DMS53 treated with DMSO at 0.1 percent for 48 hours (cell line): ENCODE results near the gene PRXL2A.

Experiments
- DNase-seq: peaks from one replicate; lab custom pipeline; 2025; ENCODE audit not compliant: unreplicated experiment; lab: John Stamatoyannopoulos, UW

PRXL2A gene

DNA sequence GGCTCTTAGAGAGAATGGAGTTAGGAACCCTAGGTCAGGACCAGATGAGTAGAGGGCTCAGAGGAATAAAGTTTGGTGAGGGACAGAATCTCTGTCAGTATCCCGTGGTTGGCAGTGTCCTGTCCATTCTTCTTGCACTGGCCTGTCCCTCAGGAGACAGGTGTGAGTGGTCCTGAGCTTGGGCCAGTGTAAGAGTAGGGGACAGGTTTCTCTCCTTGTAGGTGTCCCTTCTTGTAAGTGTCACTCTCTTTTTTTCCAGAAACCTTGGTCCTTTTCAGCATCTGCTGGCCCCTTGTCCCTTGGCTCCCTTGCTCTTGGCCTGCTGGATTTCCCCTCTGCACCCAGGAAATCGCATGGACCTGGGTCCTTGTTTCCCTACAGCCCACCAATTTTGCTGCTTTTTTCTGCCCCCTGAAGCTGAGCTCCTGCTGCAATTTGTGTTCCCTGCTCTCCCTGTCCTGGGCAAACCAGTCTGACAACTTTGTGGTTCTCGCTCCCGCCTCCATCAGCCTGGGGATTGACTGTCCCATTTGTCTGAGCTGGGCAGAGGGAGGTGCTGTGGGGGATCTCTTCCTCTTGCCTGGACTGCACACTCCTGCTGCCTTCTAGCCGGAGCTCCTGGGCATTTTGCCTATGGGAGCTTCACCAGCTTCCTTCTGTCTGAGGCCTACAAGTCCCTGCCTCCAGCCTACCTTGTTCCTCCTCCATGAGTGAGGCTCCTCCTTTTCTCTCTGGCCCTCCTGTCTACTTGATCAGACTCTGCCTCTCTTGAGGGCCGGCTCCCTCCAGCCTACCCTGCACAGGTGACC, 52.3 kb downstream of the PRXL2A start:
- DNase-seq, result peak; percentile 95

DNA sequence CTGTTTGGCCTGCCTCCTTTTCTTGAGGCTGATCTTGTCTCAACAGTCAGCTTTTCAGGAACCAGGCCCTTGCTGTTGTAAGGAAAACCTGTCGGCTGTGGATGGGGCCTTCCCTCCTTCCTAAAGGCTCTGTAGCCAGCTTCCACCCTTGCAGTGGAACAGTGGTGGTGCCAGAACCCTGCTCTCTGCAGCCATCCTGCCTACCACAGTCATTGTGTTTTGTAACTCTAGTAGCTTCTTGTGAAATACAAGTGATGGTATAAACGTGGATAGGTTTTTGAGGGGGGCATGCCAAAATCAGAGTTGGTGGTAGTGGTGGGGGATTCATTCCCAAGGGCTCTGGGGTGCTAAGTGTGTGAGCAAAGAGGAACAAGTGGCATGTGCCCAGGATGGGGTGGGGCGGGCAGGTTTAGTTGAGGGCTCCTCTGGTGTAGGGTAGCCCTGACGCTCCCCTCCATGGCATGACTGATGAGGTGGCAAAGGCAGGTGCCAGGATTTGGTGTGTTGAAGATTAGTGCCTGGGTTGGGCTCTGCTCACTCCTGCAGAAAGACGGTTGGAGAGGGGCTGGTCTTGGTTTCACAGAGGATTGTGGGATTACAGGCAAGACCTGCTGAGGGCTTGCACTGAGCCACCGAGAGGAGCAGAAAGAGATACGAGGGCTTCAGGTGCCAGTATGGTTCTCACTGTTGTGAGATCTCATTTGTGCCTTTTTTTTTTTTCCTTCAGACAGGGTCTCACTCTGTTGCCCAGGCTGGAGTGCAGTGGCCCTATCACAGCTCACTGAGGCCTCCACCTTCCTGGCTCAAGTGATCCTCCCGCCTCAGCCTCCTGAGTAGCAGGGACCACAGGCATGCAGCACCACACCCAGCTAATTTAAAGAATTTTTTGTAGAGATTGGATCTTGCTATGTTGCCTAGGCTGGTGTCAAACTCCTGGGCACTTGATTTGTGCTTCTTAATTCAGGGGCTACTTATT, 53.1 kb downstream of the PRXL2A start:
- no peak for DNase-seq

DNA sequence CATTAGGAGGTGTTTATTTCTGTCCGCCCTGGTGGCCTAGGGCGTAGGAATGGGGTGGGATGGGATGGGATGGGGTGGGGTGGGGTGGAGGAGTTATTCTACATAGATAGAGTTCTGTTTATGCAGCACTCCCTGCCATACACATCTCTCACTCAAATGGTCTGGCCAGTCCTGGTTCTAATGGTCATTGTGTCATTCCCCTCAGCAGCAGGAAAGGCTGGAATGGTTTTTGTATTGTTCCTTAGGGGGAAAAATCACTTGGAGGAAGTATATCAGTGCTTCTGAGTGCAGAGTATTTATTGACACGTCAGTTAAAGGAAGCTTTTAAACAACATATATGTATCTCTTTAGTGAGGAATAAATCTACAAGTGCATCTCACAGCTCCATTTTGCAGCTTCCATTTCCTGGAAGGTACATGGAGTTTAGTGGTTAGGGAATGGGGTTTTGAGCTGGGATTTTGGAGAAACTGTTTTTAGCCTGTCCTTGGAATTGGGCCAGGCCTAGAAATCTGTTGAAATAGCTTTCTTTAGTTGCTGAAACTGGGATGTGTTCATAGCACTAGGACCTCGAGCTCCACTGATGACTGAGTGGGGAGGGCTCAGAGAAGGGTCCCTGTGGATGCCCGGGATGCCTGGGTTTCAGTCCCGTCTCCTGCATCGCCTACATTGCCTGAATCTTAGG, 54.1 kb downstream of the PRXL2A start:
- no peak for DNase-seq

DNA sequence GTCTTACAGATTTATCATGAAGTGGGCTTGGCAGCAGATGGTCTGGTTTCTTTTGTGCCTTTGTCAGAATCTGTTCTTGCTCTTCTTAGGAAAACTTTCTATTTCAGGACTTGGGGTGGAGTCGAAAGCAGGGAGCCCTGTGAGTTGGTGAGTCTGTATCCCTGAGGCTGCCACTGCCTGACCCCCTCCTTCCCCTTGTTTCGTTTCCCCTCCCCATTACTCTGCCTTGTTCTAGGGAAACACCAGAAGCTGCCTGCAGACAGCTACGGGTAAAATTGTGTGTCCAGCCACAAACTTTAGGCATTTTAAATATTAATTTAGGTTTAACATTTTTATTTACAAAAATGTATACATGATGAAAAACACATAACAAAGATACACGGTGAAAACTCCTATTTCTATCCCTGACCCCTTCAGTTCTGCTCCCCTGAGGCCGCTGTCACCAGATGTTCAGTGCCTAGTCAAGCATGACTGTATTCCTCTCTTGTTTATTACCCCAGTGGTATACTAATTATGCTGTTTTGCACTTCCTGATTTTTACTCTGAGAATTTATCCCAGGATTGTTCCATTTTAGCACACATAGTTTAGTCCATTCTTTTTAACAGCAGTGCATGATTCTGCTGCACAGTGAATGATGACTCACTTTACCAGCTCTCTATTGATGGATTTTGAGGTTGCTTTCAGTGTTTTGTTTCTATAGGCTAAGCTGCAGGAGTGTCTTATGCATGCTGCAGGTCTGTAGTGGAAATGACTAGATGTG, 54.8 kb downstream of the PRXL2A start:
- DNase-seq, result no peak

DNA sequence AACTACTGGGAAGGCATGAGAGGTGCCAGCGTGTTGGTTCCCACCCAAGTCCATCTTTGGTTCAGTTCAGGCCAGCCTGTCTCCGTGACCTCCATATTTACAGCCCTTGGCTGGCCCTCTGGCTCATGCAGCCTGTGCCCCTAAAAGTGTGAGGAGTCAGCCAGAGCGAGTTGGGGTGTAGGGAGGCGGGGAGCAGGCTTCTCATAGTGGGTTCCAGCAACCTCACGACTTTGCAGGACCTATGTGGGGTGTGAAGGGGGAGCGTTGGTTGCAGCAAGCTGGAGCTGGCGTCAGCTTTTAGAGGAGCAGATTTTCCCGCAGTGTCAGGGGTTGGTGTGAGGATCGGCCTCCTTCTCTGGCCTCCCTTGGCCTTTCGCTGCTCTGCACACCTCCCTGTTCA, 55.5 kb downstream of the PRXL2A start:
- DNase-seq, result no peak

DNA sequence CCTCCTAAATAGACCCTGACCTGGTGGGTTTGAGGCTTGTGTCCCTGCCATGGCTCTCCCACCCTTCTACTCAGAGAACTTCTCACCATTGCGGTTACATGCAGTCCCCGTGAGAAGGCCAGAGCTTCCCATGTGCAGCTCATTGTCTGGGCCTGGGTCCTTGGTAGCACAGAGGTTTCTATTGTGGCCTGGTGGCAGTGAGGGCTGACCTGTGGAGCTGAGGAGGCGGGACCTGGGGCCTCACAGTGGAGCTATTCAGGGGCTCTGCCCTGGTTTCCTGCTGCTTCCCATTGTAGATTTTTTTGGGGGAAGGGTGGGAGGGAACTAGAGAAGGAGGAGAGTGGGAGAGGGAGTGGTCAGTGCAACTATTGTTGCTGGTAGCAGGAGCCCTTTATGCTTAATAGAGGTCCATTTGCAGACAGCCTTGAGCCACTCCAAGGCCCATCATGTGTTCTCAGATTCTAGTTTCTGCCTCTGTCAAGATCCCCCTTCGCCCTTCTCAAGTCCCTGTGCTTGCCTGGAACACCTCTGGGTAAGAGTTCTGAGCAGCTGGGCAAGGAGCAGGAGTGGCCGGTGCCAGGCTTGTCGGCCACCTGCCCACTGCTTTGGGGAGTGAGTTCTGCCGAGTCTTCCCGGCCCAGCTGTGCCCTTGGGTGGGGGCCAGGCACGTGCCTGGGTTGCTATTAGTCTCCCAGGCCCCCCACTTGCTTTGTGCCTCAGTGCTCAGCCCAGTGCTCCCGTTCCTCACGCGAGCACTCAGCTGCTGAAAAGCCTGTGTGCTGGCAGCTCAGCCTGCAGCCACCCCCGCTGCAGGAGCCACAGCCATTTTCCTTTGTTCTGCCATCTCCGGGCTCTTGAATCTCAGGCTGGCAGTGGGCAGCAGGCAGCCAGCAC, 56.5 kb downstream of the PRXL2A start:
- no peak for DNase-seq

DNA sequence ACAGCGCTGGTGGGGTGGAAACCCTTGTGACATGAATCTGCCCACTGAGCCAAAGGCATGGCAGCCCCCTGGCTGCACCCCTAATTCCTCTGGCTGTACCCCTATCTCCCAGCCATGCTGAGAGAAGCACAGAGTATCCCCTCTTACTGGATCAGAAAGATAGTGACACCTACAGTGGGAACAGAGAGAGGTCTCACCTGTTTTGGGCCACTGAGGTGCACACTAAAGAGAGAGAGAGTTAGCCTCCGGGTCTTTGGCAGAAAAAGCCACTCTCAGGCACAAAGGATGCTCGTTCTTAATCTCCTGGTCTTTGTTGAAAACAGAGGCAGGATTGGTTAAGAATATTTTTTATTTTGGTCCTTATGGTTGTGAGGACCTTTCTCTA, 57.1 kb downstream of the PRXL2A start:
- no peak for DNase-seq

DNA sequence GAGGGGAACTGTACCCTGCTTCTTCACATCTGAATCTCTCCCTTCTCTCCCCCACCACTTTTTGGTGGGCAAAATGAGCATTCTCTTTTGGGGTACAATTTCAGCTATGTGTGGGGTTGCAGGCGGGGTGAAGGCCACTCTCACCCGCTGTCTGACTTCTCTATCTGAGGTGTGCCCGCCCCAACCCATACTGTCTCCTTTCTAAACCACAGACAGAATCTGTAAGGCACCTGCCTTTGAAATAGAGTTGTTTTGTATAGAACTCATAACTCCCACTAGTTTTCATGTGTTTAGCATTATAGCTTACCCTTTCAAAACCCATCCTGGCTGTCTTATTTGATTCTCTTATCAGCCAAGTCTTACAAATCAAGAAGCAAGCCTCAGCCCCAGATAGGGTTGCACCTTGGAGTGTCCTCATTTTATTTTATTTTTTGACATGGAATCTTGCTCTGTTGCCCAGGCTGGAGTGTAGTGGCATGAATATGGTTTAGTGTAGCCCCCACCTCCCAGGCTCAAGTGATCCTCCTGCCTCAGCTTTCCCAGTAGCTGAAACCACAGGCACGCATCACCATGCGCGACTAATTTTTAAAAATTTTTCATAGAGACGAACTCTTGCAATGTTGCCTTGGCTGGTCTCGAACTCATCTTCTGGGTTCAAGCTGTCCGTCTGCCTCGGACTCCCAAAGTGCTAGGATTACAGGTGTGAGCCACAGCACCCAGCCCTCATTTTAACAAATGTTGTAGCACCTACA, 57.7 kb downstream of the PRXL2A start:
- DNase-seq, result no peak

DNA sequence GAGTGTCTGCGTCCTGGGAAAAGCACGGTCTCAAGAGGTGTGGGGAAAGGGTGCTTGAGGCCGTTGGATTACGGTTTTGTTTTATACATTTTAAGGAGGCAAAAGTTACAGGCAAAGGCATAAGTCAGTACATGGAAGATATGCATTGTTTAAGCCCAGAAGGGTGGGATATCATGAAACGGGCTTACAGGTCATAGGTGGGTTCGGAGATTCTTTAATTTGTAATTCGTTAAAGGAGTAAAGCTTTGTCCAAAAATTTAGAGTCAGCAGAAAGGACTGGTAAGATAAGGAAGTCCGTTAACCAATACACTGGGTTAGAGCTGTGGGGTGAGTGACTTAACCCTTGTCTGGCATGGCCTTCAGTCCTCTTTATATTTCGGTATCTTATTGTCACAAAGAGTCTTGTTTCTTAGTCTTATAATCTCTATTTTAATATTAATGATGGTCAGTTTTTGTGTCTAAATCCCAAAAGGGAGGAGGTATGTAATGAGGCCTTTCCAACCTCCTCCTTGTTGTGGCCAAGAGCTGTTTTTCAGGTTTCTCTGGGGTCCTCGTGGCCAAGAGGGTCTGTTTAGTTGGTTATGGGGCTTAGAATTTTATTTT, 58.5 kb downstream of the PRXL2A start:
- DNase-seq, result no peak

DNA sequence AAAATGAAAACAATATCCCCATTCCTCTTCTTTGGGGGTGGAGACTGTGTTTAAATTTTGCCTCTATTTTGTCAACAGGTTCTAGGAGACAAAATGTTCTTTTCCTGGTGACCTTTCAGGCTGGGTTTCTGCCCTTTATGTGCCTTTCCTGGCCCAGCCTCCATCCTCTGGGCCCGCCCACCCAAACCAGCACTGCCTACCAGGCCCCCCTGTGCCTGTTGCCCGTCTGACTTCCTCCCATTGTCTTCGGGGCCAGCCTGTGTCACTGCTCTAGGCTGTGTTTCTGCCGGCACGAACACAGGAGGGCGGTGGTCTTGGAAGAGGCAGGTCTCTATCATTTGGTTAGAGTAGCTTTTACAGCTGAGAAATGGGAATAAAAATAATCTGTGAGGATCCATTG, 59.7 kb downstream of the PRXL2A start:
- no peak for DNase-seq

DNA sequence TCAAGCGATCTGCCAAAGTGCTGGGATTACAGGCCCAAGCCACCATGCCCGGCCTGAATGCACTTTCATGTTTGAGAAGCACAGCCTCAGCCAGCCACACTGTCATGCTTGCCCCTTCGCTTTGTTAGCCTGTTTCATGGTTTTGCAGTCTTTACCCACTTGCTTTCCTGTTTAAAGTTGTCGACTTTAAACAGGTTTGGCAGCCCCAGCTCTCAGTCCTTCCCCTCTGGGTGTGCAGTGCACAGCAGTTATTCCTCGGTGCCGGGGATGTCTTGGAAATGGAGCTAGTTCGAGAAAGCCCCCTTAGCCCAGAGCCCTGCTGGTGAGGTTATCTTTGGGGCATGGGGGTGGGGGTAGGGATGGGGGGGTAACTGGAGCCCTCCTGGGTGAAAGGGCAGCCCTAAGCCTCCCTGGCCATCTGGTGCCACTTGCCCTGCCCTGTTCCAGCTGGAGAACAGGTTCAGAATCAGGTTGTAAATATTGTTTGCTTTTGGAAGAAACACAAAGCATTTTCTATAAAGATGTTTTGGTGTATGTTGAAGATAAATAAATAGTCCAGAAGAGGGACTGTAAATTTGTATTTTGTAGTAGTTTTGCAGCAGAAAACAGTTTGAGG, 60.6 kb downstream of the PRXL2A start:
- peak; percentile 47 for DNase-seq

DNA sequence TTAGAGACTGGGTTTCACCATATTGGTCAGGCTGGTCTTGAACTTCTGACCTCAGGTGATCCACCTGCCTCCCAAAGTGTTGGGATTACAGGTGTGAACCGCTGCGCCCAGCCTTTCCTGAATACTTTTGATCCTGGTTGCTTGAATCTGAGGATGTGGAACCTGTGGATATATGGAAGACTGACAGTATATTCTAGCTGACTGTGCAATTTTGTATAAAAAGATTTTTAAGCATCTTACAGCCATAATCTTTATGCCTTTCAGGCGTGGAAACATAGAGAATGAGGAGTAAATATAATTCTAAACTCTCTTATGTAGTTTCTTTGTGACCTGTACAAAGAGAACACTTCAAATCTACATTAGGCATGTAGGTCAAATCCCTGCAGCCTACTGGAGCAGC, 61.9 kb downstream of the PRXL2A start:
- DNase-seq, result no peak

DNA sequence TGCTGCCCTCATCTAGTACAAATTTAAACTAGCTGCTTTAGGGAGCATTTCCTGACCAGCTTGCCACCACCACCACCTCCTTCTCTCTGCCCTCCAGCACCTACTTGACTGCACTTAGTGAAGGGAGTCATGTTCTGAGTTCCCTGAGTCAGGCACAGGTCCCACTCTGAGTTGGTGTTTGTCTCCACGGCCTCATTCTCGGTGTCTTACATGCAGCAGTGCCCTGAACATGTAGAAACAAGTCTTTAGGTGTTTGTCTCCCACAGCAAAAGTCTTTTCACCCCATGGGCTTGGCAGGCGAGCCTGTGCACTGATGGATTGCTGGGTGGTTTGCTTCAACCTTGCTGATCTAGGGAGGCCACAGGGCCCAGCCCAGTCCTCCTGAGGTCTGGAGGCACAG, 62.6 kb downstream of the PRXL2A start:
- no peak for DNase-seq

DNA sequence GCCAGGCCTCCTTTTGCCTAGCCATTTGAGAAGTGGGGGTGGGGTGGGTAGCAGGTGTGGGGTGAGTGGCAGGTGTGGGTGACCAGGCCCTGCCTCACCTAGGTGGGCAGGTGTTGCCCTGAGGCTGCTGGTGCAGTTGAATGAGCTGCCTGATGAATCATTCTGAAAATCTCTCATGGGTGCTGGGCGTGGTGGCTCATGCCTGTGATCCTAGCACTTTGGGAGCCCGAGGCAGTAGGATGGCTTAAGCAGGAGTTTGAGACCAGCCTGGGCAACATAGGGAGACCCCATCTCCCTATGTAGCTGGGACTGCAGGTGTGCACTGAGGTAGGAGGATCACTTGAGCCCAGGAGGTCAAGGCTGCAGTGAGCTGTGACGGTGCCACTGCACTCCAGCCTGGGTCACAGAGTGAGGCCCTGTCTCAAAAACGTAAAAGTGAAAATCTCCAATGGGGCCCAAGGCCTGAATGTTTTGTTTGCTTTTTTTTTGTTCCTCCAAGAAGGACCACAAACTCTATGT, 63.4 kb downstream of the PRXL2A start:
- DNase-seq, result peak; percentile 24

DNA sequence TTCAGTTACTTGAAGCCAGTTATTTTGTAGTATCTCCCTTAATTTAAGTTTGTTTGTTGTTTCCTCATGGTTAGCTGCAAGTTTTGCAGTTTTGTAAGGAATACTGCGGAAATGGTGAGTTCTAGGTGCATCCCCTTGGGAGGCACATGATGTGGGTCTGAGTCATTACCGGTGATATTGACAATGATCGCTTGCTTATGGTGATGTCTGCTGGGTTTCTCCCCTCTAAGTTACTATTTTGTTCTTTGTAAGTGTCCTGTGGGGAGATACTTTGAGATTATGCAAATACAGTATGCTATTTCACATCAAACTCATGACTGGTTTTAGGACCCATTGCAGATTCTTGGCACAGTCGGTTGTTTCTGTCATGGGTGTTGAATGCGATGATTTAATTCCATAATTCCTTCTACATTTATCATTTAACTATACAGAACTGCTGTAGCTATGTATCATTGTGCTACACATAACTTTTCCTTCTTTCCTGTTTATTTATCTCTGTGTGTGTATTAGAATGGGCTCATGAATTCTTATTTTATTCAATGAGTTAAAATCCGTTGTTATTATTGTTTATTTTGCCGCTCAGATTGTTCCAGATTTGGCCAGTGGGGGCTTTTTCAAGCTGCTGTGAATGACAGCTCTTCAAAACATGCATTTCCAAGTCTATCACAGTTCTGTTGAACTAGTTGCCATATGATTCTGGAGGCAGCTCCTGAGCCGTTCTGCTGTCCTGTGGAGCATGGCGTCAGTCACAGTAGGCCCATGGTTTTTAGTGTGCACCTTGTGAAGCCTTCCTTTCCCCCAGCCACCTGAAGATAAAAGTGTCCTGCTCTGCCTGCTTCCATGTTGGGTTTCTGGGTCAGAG, 64.1 kb downstream of the PRXL2A start:
- no peak for DNase-seq

DNA sequence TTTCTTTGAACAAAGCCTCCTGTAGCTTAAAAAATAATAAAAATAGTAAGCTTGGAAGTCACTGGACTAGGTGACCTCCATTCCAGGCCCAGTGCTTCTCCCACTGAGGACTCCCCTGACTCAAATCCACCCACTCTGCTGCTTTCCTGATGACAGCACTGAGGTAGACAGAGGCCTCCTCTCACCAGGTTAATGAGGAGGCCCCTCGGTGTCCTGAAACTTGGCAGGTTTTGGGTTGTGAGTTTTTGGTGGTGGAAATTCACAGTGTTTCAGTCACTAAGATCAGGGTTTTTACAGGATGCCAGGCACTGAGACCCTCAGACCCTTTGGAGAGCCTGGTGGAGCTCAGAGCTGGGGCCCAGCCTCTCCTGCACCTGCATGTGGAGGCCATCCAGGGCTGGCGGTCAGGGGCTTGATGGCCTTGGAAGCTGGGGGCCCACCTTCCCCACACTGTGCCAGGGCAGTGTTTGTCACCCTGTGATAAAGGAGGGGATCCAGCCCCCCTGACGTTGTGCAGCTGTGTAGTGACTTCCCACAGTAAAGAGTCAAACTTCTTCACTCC, 64.8 kb downstream of the PRXL2A start:
- no peak for DNase-seq
